Tibial nerve (tissue), 3 donors: ENCODE data around the gene AADAT.

Source experiments
- POLR2A ChIP-seq, 2 donors: fragments of 450-650 bp; IDR thresholded peaks; one replicate each; pipeline ENCODE4 v1.6.1; 2017; ENCODE audit warnings: antibody characterized with exemption in 2 of 2, mild to moderate bottlenecking in 2 of 2, moderate library complexity in 2 of 2
- TF ChIP-seq, protein P1 (sequence below), 5 experiments: fragments of 200-600 bp in 3 of 5; fragments of 450-650 bp in 2 of 5; sonication (generic) in 3 of 5; IDR thresholded peaks; one replicate each; pipeline ENCODE4 v1.5.1; 2016 to 2019; ENCODE audit warnings: antibody characterized with exemption in 5 of 5, mild to moderate bottlenecking in 3 of 5, moderate library complexity in 2 of 5

DNA sequence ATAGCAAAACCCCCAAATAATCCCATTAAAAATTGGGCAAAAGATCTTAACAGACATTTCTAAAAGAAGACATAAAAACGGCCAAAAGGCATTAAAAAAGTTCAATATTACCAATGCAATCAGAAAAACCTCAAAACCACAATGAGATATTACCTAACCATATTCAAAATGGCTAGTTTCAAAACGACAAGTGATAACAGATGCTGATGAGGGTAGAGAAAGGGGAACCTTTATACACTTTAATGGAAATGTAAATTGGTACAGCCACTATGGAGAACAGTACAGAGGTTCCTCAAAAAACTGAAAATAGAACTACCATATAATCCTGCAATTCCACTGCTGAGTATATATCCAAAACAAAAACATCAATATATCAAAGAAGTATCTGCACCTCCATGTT, 6.2 kb downstream of the AADAT start:
- TF ChIP-seq, protein P1, sequence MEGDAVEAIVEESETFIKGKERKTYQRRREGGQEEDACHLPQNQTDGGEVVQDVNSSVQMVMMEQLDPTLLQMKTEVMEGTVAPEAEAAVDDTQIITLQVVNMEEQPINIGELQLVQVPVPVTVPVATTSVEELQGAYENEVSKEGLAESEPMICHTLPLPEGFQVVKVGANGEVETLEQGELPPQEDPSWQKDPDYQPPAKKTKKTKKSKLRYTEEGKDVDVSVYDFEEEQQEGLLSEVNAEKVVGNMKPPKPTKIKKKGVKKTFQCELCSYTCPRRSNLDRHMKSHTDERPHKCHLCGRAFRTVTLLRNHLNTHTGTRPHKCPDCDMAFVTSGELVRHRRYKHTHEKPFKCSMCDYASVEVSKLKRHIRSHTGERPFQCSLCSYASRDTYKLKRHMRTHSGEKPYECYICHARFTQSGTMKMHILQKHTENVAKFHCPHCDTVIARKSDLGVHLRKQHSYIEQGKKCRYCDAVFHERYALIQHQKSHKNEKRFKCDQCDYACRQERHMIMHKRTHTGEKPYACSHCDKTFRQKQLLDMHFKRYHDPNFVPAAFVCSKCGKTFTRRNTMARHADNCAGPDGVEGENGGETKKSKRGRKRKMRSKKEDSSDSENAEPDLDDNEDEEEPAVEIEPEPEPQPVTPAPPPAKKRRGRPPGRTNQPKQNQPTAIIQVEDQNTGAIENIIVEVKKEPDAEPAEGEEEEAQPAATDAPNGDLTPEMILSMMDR (IDR thresholded peaks at IDR 0.05): no peak
- no peak for TF ChIP-seq POLR2A (IDR thresholded peaks at IDR 0.05)
